ENCODE measurements around the gene FGFR3. TPM values are rescaled to one million over a fixed set of nuclear protein-coding genes. Genes with fewer than 3 reads are reported as not detected.

FGFR3 gene
- total RNA-seq, 2 donors from 2014 or later: 8.7 to 78.2 TPM

DNA sequence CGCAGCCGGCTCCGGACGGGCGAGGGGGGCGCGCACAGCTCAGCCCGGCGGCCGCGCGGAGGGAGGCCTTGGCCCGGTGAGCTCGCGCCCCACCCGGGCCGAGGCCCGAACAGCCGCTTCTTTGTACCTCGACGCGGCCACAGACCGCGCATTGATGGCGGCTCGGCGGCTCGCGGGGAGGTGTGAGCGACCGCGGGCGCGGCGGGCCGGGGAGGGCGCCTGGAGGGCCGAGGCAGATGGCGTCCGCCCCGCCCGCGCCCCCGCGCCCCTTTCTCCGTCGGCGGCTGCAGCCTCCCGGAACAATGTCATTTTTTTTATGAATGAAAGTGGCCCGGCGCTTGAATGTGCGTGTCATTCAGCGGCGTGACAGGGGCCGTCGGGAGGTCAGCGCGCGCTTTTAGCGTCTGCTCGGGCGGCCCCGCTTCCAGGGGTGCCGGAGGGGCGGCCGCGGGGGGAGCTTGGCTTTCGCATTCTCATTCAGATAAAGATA is 1.8 kb downstream of the FGFR3 start:
- 2% methylated on average over 67 of the region's 68 CpGs for WGBS
- no peaks in the 10 kb centered on the region for H3K27me3 ChIP-seq (replicated peaks; ENCODE audit: insufficient read depth)
- peak overlapping the region; percentile 32 to 46 for H3K4me3 ChIP-seq
- no peak overlapping the region for H3K27ac ChIP-seq
- peaks cover 10% of the 10 kb centered on the region for H3K4me1 ChIP-seq (replicated peaks)
- H3K36me3 ChIP-seq: no peaks in the 10 kb centered on the region
- intact Hi-C loops (cut with DNase I): no loop called here
- no peak for DNase-seq (ENCODE audit: low spot score)
- TF ChIP-seq POLR2A (IDR thresholded peaks at IDR 0.05): no peak
- no peak for TF ChIP-seq POLR2AphosphoS5 (IDR thresholded peaks at IDR 0.05)
- no peak for TF ChIP-seq CTCF (IDR thresholded peaks at IDR 0.05)
- H3K9me3 ChIP-seq: no peaks in the 10 kb centered on the region

DNA sequence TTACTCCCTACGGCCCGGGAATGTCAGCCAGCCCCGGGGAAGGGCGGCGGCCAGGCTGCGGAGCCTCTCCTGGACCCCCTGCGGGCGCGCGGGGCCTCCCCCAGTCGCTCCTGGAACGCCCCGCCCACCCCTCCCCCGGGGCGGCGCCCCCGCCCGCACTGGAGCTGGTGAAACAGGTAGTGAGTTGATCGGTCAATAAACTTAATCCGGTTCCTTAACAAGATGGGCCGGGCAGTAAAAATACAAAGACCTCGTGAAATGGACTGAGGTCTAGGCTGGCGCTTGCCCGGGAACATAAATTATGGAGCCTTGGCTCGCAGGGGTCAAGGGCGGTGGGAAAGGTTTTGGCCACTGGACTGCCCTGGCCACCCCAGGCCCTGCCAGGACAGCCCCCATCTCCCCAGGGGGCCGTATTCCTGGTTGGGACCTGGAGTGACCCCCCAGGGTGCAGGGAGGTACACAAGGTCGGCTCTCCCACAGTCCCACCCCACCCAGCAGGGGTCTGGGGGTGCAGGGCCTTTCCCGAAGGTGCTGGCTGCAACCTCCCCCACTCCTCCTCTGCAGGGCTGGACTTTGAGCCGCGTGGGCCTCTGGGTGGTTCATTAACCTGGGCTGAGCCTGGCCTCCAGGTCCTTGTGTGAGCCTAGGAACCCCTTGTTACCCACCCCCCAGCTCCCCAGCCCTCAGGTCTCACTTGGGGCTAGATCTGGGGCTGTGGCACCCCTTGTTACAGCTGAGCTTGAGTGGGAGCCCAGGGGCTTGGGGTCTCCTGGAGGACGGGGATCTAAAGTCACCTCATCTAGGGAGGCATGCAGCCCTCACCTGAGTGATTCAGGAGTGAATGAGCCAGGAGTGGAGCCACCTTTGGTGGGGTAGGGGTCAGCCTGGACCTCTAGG is 2.5 kb downstream of the FGFR3 start:
- Histone ChIP-seq H3K4me1 (replicated peaks) (peaks cover 10% of the 10 kb centered on the region), H3K9me3 (no peaks in the 10 kb centered on the region), H3K4me3 (peak overlapping the region; percentile 32 to 46), H3K27me3 (replicated peaks; ENCODE audit: insufficient read depth) (no peaks in the 10 kb centered on the region), H3K36me3 (no peaks in the 10 kb centered on the region), H3K27ac (no peak overlapping the region)
- no peak for TF ChIP-seq CTCF (IDR thresholded peaks at IDR 0.05)
- TF ChIP-seq POLR2AphosphoS5 (IDR thresholded peaks at IDR 0.05): peak; percentile 55
- DNase-seq (ENCODE audit: low spot score): peak; percentile 60
- intact Hi-C loops (cut with DNase I): no loop called here
- 23% methylated on average over 21 of the region's 32 CpGs for WGBS

DNA sequence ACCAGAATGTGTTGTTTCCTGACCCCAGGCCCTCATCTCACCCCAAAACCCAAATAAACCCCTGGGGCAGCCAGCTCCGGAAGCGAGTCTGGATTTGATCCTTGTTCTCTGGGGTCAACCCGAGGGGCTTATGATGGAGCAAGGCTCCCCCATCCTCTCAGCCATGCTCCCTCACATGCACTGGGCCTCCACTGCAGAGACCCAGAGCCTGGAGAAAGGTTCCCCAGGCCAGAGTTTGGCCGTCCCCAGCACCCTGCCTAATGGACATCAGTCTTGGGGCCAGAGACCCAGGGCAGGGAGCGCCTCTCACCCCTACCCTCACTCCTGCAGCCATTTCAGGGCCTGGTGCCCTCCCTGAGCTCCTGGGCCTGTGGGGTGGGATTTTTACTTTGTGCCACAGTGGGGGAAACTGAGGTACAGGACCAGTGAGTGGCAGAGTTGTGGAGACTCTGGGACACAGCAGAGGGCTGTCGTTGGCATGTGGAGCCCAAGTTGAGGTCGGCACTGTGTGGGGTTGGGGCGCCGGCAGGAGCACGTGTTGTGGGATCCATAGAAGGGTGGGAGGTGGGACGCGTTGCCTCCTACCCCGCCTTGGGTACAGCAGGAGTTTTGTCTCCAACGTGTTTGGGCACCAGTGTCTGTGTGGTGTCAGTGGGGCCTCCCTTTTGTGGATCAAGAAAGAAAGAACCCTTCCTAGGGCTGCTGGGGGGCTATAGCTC is 3.6 kb downstream of the FGFR3 start:
- DNase-seq (ENCODE audit: low spot score): no peak
- WGBS: 89% methylated on average over 14 of the region's 14 CpGs
- Histone ChIP-seq H3K4me1 (replicated peaks) (peaks cover 10% of the 10 kb centered on the region), H3K4me3 (no peak overlapping the region), H3K27me3 (replicated peaks; ENCODE audit: insufficient read depth) (no peaks in the 10 kb centered on the region), H3K9me3 (no peaks in the 10 kb centered on the region), H3K27ac (no peak overlapping the region), H3K36me3 (no peaks in the 10 kb centered on the region)
- no peak for TF ChIP-seq CTCF (IDR thresholded peaks at IDR 0.05)
- no peak for TF ChIP-seq POLR2A (IDR thresholded peaks at IDR 0.05)
- TF ChIP-seq POLR2AphosphoS5 (IDR thresholded peaks at IDR 0.05): no peak
- intact Hi-C loops (cut with DNase I): no loop called here

- WGBS: 90% methylated on average over 13 of the region's 16 CpGs
- H3K9me3 ChIP-seq: no peaks in the 10 kb centered on the region
- no peaks in the 10 kb centered on the region for H3K36me3 ChIP-seq
- no peak for DNase-seq (ENCODE audit: low spot score)
- no peak overlapping the region for H3K27ac ChIP-seq
- no peaks in the 10 kb centered on the region for H3K27me3 ChIP-seq (replicated peaks; ENCODE audit: insufficient read depth)
- intact Hi-C loops (cut with DNase I): no loop called here
- TF ChIP-seq POLR2AphosphoS5 (IDR thresholded peaks at IDR 0.05): no peak
- TF ChIP-seq CTCF (IDR thresholded peaks at IDR 0.05): no peak
- TF ChIP-seq POLR2A (IDR thresholded peaks at IDR 0.05): no peak
- no peak overlapping the region for H3K4me3 ChIP-seq
- H3K4me1 ChIP-seq (replicated peaks): peaks cover 10% of the 10 kb centered on the region
Measured at GRCh38 chr4:1797298-1797860, 4.3 kb downstream of the FGFR3 start.
